Measurements from ENCODE around the gene CEP162.
"Not testable (repeated sequence)": the region's sequence is repeated elsewhere in the genome, so short reads cannot be mapped to it uniquely, and the experiment has no call there.

CEP162 gene

GRCh38 chr6:84249724-84250123 is 22.3 kb upstream of the CEP162 start:
- no peaks in the 10 kb centered on the region for H3K79me2 ChIP-seq (ENCODE audit: control insufficient read depth, low read length)
- H3K9me2 ChIP-seq (replicated peaks; ENCODE audit: control insufficient read depth, low read length) = no peaks in the 10 kb centered on the region
- H3K36me3 ChIP-seq (ENCODE audit: control insufficient read depth, low read length) = no peaks in the 10 kb centered on the region
- TF ChIP-seq CTCF (IDR thresholded peaks at IDR 0.05; ENCODE audit: low read depth, low read length, poor library complexity, severe bottlenecking) = no peak
- no peak for TF ChIP-seq EZH2phosphoT487 (IDR thresholded peaks at IDR 0.05; ENCODE audit: borderline replicate concordance, low read length)
- H3K4me3 ChIP-seq (ENCODE audit: low read length) = no peak overlapping the region
- no peaks in the 10 kb centered on the region for H3K9me3 ChIP-seq (ENCODE audit: control insufficient read depth, insufficient read depth, low read length)
- no peaks in the 10 kb centered on the region for H3K4me1 ChIP-seq (ENCODE audit: control insufficient read depth, low read length)
- no peaks in the 10 kb centered on the region for H4K20me1 ChIP-seq (ENCODE audit: control insufficient read depth, insufficient read depth, low read depth, low read length)
- no peak overlapping the region for H3K4me2 ChIP-seq (ENCODE audit: low read length)
- no peaks in the 10 kb centered on the region for H3K27me3 ChIP-seq (ENCODE audit: control insufficient read depth, low read length)
- H3K27ac ChIP-seq (ENCODE audit: low read depth, low read length) = no peak overlapping the region
- H3F3A ChIP-seq (ENCODE audit: control insufficient read depth, insufficient read depth) = no peaks in the 10 kb centered on the region

GRCh38 chr6:84244416-84245081 is 17.1 kb upstream of the CEP162 start:
- H3K9me2 ChIP-seq (replicated peaks; ENCODE audit: control insufficient read depth, low read length); H4K20me1 ChIP-seq (ENCODE audit: control insufficient read depth, insufficient read depth, low read depth, low read length); H3K9me3 ChIP-seq (ENCODE audit: control insufficient read depth, insufficient read depth, low read length); H3K4me3 ChIP-seq (ENCODE audit: low read length); H3K79me2 ChIP-seq (ENCODE audit: control insufficient read depth, low read length); H3K4me1 ChIP-seq (ENCODE audit: control insufficient read depth, low read length); H3K27ac ChIP-seq (ENCODE audit: low read depth, low read length); H3F3A ChIP-seq (ENCODE audit: control insufficient read depth, insufficient read depth); H3K27me3 ChIP-seq (ENCODE audit: control insufficient read depth, low read length); H3K4me2 ChIP-seq (ENCODE audit: low read length); H3K36me3 ChIP-seq (ENCODE audit: control insufficient read depth, low read length): not testable (repeated sequence)

- no peaks in the 10 kb centered on the region for H3K79me2 ChIP-seq (ENCODE audit: control insufficient read depth, low read length)
- H3K4me2 ChIP-seq (ENCODE audit: low read length) = no peak overlapping the region
- H3K27me3 ChIP-seq (ENCODE audit: control insufficient read depth, low read length) = no peaks in the 10 kb centered on the region
- no peaks in the 10 kb centered on the region for H3K9me2 ChIP-seq (replicated peaks; ENCODE audit: control insufficient read depth, low read length)
- TF ChIP-seq EZH2phosphoT487 (IDR thresholded peaks at IDR 0.05; ENCODE audit: borderline replicate concordance, low read length) (no peak), CTCF (IDR thresholded peaks at IDR 0.05; ENCODE audit: low read depth, low read length, poor library complexity, severe bottlenecking) (no peak)
- H4K20me1 ChIP-seq (ENCODE audit: control insufficient read depth, insufficient read depth, low read depth, low read length) = no peaks in the 10 kb centered on the region
- H3F3A ChIP-seq (ENCODE audit: control insufficient read depth, insufficient read depth) = no peaks in the 10 kb centered on the region
- no peaks in the 10 kb centered on the region for H3K4me1 ChIP-seq (ENCODE audit: control insufficient read depth, low read length)
- no peak overlapping the region for H3K4me3 ChIP-seq (ENCODE audit: low read length)
- H3K9me3 ChIP-seq (ENCODE audit: control insufficient read depth, insufficient read depth, low read length) = no peaks in the 10 kb centered on the region
- H3K27ac ChIP-seq (ENCODE audit: low read depth, low read length) = no peak overlapping the region
- H3K36me3 ChIP-seq (ENCODE audit: control insufficient read depth, low read length) = no peaks in the 10 kb centered on the region
These were observed 15.8 kb upstream of the CEP162 start for GRCh38 chr6:84243240-84243639.

- Histone ChIP-seq H4K20me1 (ENCODE audit: control insufficient read depth, insufficient read depth, low read depth, low read length) (no peaks in the 10 kb centered on the region), H3K4me2 (ENCODE audit: low read length) (no peak overlapping the region), H3K27ac (ENCODE audit: low read depth, low read length) (no peak overlapping the region), H3K4me3 (ENCODE audit: low read length) (no peak overlapping the region), H3K9me2 (replicated peaks; ENCODE audit: control insufficient read depth, low read length) (no peaks in the 10 kb centered on the region), H3K9me3 (ENCODE audit: control insufficient read depth, insufficient read depth, low read length) (no peaks in the 10 kb centered on the region), H3K36me3 (ENCODE audit: control insufficient read depth, low read length) (no peaks in the 10 kb centered on the region), H3K27me3 (ENCODE audit: control insufficient read depth, low read length) (no peaks in the 10 kb centered on the region), H3K4me1 (ENCODE audit: control insufficient read depth, low read length) (no peaks in the 10 kb centered on the region), H3F3A (ENCODE audit: control insufficient read depth, insufficient read depth) (no peaks in the 10 kb centered on the region), H3K79me2 (ENCODE audit: control insufficient read depth, low read length) (no peaks in the 10 kb centered on the region)
- no peak for TF ChIP-seq EZH2phosphoT487 (IDR thresholded peaks at IDR 0.05; ENCODE audit: borderline replicate concordance, low read length)
- no peak for TF ChIP-seq CTCF (IDR thresholded peaks at IDR 0.05; ENCODE audit: low read depth, low read length, poor library complexity, severe bottlenecking)
These were observed 14.8 kb upstream of the CEP162 start for GRCh38 chr6:84242265-84242664.
